GM12875 (cell line): ENCODE results near the gene CDA.

Experiments used
- H3K4me3 ChIP-seq: one replicate; pipeline ENCODE4 v1.5.1; 2011; ENCODE audit warnings: low read depth, low read length, control low read depth
- CTCF ChIP-seq: IDR thresholded peaks from 2 replicates; pipeline ENCODE4 v1.5.1; 2011; ENCODE audit warnings: low read depth, mild to moderate bottlenecking, control low read depth, inconsistent platforms, low read length, moderate library complexity, borderline replicate concordance; ENCODE audit not compliant: insufficient read depth

CDA gene

DNA sequence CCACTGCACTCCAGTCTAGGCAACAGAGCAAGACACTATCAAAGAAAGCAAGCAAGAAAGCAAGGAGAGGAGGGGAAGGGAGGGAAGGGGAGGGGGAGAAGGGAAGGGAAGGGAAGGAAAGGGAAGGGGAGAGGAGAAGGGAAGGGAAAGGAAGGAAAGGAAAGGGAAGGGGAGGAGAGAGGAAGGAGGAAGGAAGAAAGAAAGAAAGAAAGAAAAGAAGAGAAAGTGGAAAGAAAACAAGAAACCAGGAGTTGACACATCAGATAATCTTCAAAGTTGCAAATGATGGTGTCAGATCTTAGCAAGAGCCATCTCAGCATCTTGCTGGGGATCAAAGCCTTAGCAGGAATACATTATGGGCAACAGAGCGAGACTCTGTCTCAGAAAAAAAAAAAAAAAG, 14.9 kb upstream of the CDA start:
- TF ChIP-seq CTCF: no peak
- H3K4me3 ChIP-seq: no peak overlapping the region

DNA sequence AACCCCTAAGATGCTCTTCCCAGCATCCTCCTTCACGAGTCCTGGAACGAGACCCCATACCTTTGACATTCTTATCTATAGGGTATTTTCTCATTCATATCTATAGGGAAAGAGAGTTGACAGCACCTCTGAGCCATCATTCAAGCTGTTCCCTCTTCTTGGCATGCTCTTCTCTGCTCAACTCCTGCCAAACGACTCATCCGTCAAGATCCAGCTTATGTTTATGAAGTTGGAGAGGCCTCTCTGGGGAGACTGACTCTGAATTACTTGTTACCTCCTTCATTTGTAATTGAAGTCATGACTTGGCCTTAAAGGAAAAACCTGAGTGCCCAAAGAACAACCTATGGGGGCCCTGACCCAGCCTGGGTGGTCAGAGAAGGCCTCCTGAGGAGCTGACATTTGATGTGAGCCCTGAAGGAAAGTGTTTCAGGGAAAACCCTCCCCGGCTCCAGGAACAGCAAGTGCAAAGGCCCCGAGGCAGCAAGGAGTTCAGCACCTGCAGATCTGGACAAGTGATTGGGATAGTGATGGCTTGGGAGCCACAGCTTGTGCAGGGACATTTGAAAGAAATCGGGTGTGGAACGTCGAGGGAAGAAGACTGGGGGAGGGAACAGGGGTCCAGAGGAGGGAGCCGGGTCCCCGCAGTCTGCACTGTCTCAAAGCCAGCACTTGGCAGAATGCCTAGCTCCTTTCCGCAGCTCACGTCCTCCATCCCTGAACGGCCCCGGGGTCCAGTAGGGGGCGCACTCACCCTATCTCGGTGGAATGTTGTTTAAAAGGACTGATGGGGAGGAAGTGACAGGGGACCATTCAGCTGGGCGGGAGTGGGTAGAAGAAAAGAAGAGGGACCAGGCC, 14.0 kb upstream of the CDA start:
- no peak overlapping the region for H3K4me3 ChIP-seq
- peak; percentile 82 for TF ChIP-seq CTCF

DNA sequence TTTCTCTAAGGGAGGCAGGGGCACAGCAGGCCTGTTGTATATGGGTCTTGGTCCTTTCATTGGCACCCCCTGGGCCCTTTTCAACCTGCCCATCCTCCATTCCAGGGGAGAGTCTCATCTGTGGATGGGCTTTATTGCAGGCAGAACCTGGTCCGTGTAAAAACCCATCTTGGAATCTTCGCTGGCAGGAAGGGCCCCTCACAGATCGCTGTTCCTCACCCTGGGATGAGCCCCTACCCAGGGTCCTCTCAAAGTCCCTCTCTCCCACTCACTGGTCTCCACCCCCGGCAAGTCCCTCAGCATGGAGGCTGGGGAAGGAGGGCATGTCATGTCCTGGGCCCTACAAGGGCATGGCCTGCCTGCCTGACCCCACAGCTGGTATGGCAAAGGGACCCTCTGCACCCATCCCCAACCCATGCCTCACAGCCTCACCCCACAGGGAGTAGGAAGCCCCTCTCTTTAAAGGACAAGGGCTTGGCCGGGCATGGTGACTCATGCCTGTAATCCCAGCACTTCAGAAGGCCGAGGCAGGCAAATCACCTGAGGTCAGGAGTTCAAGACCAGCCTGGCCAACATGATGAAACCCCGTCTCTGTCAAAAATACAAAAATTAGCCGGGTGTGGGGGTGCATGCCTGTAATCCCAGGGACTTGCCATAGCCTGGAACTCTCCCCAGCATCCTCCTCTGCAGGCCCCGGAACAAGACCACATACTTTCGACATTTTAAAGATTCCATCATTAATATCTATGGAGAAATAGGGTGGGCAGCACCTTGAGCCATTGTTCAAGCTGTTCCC, 13.2 kb upstream of the CDA start:
- H3K4me3 ChIP-seq: no peak overlapping the region

DNA sequence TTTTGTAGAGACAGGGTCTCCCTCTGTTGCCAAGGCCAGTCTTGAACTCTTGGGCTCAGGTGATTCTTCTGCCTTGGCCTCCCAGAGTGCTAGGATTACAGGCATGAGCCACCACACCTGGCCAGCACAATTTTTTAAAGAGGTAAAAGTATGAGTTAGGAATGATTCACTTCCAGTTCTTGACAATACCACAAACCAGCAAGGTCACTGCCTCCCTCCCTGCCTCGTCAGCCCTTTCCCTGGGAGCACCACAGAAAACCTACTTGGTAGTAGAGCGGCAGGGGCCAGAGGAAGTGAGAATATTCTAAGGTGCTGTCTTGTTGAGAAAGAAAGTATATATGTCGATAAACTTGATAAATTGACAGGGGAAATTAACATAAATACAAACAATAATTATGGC, 10.8 kb upstream of the CDA start:
- H3K4me3 ChIP-seq: no peak overlapping the region
- TF ChIP-seq CTCF: no peak

More for the DNA sequence above, 13.2 kb upstream of the CDA start:
- no peak for TF ChIP-seq CTCF

- no peak for TF ChIP-seq CTCF
- no peak overlapping the region for H3K4me3 ChIP-seq
Measured at GRCh38 chr1:20578721-20579395, 10.0 kb upstream of the CDA start.

GRCh38 chr1:20584890-20585289, 4.0 kb upstream of the CDA start:
- no peak for TF ChIP-seq CTCF
- H3K4me3 ChIP-seq: no peak overlapping the region
